GM20000 (cell line): ENCODE data around the gene GASK1B.
A peak's percentile ranks its signal among the peaks of the same experiment; 100 is the strongest.

Experiments used
- DNase-seq: peaks from one replicate; pipeline ENCODE4 v3.0.0; 2012; ENCODE audit warnings: low spot score
- CTCF ChIP-seq: IDR thresholded peaks from 2 replicates; pipeline ENCODE4 v1.5.1; 2012; ENCODE audit warnings: mild to moderate bottlenecking, control low read depth; ENCODE audit errors: extremely low read depth, missing control alignments

Gene GASK1B

GRCh38 chr4:158200214-158200613, 27.4 kb upstream of the GASK1B start:
- no peak for DNase-seq
- no peak for TF ChIP-seq CTCF

- no peak for TF ChIP-seq CTCF
- no peak for DNase-seq
These were observed 24.5 kb upstream of the GASK1B start for GRCh38 chr4:158197194-158197776.

- no peak for DNase-seq
- TF ChIP-seq CTCF: no peak
These were observed 22.5 kb upstream of the GASK1B start for GRCh38 chr4:158195297-158195696.

GRCh38 chr4:158193171-158193749, 20.4 kb upstream of the GASK1B start:
- peak; percentile 28 for DNase-seq
- TF ChIP-seq CTCF: peak; percentile 36

GRCh38 chr4:158192439-158193158, 19.8 kb upstream of the GASK1B start:
- TF ChIP-seq CTCF: no peak
- no peak for DNase-seq

GRCh38 chr4:158190718-158191117, 17.9 kb upstream of the GASK1B start:
- TF ChIP-seq CTCF: no peak
- DNase-seq: no peak

GRCh38 chr4:158189422-158189821, 16.6 kb upstream of the GASK1B start:
- no peak for DNase-seq
- no peak for TF ChIP-seq CTCF
